Measurements from ENCODE around the gene MBD4.
"Not testable (repeated sequence)": the region's sequence is repeated elsewhere in the genome, so short reads cannot be mapped to it uniquely, and the experiment has no call there.

The MBD4 gene

GRCh38 chr3:129439817-129440617 lies at the start of gene MBD4, which contains the start of gene IFT122:
Gene MBD4 (minus strand): TSS chr3:129439948. CDS start chr3:129439833, 115 bp downstream.
Gene IFT122 (plus strand): TSS chr3:129440224. CDS start chr3:129440331, 107 bp downstream.
- H3K4me3 ChIP-seq (ENCODE audit: low read depth, low read length): peak within 1 kb of the TSS; percentile 95
- DNase-seq (ENCODE audit: low read depth, low spot score): peak; percentile 100
- in situ Hi-C loops (cut with HindIII; ENCODE audit: low sequenced_read_pairs): no loop called here
- TF ChIP-seq CTCF (IDR thresholded peaks at IDR 0.05; ENCODE audit: low read depth, low read length): no peak

- H3K4me3 ChIP-seq (ENCODE audit: low read depth, low read length); in situ Hi-C loops (cut with HindIII; ENCODE audit: low sequenced_read_pairs); DNase-seq (ENCODE audit: low read depth, low spot score): not testable (repeated sequence)
These were observed 49.5 kb upstream of the MBD4 start for GRCh38 chr3:129489258-129489657.

DNA sequence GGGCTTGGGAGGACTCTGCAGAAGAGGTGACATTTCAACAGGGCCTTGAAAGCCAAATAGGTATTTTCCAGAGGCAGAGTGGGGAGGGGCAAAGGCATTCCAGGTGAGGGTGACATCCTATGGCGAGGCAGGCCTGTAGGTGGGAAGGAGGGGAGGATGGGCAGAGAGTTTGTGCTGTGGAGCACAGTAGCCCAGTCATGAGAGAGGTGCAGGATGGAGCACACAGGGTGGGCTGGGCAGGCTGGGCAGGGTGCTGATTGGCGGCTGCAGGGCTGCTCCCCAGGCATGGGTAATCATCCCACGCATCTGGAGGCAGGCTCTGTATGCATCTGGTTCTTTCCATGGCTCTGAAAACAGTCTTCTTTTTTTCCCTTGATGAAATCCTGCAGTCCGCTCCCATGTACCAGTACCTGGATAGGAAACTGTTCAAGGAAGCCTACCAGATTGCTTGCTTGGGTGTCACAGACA lies 48.2 kb upstream of the MBD4 start:
- DNase-seq (ENCODE audit: low read depth, low spot score); in situ Hi-C loops (cut with HindIII; ENCODE audit: low sequenced_read_pairs): not testable (repeated sequence)

GRCh38 chr3:129487183-129487867 lies 47.6 kb upstream of the MBD4 start:
- in situ Hi-C loops (cut with HindIII; ENCODE audit: low sequenced_read_pairs): no loop called here
- no peak overlapping the region for H3K4me3 ChIP-seq (ENCODE audit: low read depth, low read length)
- TF ChIP-seq CTCF (IDR thresholded peaks at IDR 0.05; ENCODE audit: low read depth, low read length): no peak
- DNase-seq (ENCODE audit: low read depth, low spot score): no peak

More for the DNA sequence above, 48.2 kb upstream of the MBD4 start:
- not testable (repeated sequence) for H3K4me3 ChIP-seq (ENCODE audit: low read depth, low read length)

GRCh38 chr3:129486664-129487035 lies 46.9 kb upstream of the MBD4 start:
- no peak for TF ChIP-seq CTCF (IDR thresholded peaks at IDR 0.05; ENCODE audit: low read depth, low read length)
- in situ Hi-C loops (cut with HindIII; ENCODE audit: low sequenced_read_pairs): no loop called here
- DNase-seq (ENCODE audit: low read depth, low spot score): no peak
- no peak overlapping the region for H3K4me3 ChIP-seq (ENCODE audit: low read depth, low read length)

GRCh38 chr3:129485721-129486663 lies 46.2 kb upstream of the MBD4 start:
- no peak overlapping the region for H3K4me3 ChIP-seq (ENCODE audit: low read depth, low read length)
- peak; percentile 90 for DNase-seq (ENCODE audit: low read depth, low spot score)
- TF ChIP-seq CTCF (IDR thresholded peaks at IDR 0.05; ENCODE audit: low read depth, low read length): no peak
- in situ Hi-C loops (cut with HindIII; ENCODE audit: low sequenced_read_pairs): no loop called here

GRCh38 chr3:129485146-129485545 lies 45.4 kb upstream of the MBD4 start:
- in situ Hi-C loops (cut with HindIII; ENCODE audit: low sequenced_read_pairs); DNase-seq (ENCODE audit: low read depth, low spot score); H3K4me3 ChIP-seq (ENCODE audit: low read depth, low read length): not testable (repeated sequence)
